Measurements from ENCODE around the gene HTRA2.

HTRA2 gene

GRCh38 chr2:74515981-74516633 is 13.6 kb upstream of the HTRA2 start:
- peak; percentile 84 for DNase-seq
- Mint-ChIP-seq H3K36me3 (peaks cover 9% of the 10 kb centered on the region), H3K27me3 (peaks cover 99% of the 10 kb centered on the region), H3K4me3 (peak overlapping the region; percentile 71), H3K4me1 (peaks cover 33% of the 10 kb centered on the region), H3K9me3 (no peaks in the 10 kb centered on the region), H3K27ac (peak overlapping the region; percentile 65)
- CTCF ChIA-PET, result no interaction called here

GRCh38 chr2:74516650-74517049 is 13.1 kb upstream of the HTRA2 start:
- Mint-ChIP-seq H3K4me1 (peaks cover 33% of the 10 kb centered on the region), H3K36me3 (peaks cover 9% of the 10 kb centered on the region), H3K27me3 (peaks cover 99% of the 10 kb centered on the region), H3K27ac (no peak overlapping the region), H3K4me3 (peak overlapping the region; percentile 71), H3K9me3 (no peaks in the 10 kb centered on the region)
- CTCF ChIA-PET, result no interaction called here
- no peak for DNase-seq

- peaks cover 63% of the 10 kb centered on the region for H3K27me3 Mint-ChIP-seq
- H3K36me3 Mint-ChIP-seq, result peaks cover 22% of the 10 kb centered on the region
- DNase-seq, result no peak
- no peak overlapping the region for H3K27ac Mint-ChIP-seq
- H3K4me3 Mint-ChIP-seq, result no peak overlapping the region
- CTCF ChIA-PET, result interaction anchor here (0.9 to 2.7 kb wide), 3 partner anchors 10 to 65 kb away, joined by 3 to 12 read pairs (median 3); no protein-coding TSS in a partner anchor
- H3K9me3 Mint-ChIP-seq, result no peaks in the 10 kb centered on the region
- H3K4me1 Mint-ChIP-seq, result peaks cover 23% of the 10 kb centered on the region
Measured at GRCh38 chr2:74522516-74522915, 7.2 kb upstream of the HTRA2 start.

GRCh38 chr2:74524005-74524404 is 5.7 kb upstream of the HTRA2 start:
- H3K27ac Mint-ChIP-seq, result no peak overlapping the region
- H3K9me3 Mint-ChIP-seq, result no peaks in the 10 kb centered on the region
- peaks cover 35% of the 10 kb centered on the region for H3K4me1 Mint-ChIP-seq
- CTCF ChIA-PET, result interaction anchor here (1.0 to 2.7 kb wide), 2 partner anchors 9 to 61 kb away, joined by 3 to 12 read pairs; no protein-coding TSS in a partner anchor
- peaks cover 48% of the 10 kb centered on the region for H3K27me3 Mint-ChIP-seq
- DNase-seq, result no peak
- peaks cover 34% of the 10 kb centered on the region for H3K36me3 Mint-ChIP-seq
- no peak overlapping the region for H3K4me3 Mint-ChIP-seq

GRCh38 chr2:74524955-74525716 is 4.6 kb upstream of the HTRA2 start:
- no peak overlapping the region for H3K4me3 Mint-ChIP-seq
- H3K27ac Mint-ChIP-seq, result no peak overlapping the region
- peaks cover 37% of the 10 kb centered on the region for H3K27me3 Mint-ChIP-seq
- DNase-seq, result no peak
- H3K36me3 Mint-ChIP-seq, result peaks cover 37% of the 10 kb centered on the region
- CTCF ChIA-PET, result no interaction called here
- peaks cover 37% of the 10 kb centered on the region for H3K4me1 Mint-ChIP-seq
- H3K9me3 Mint-ChIP-seq, result no peaks in the 10 kb centered on the region

GRCh38 chr2:74525717-74526648 is 3.8 kb upstream of the HTRA2 start, which contains the start of gene DQX1:
TSS of gene DQX1 (minus strand) at chr2:74526231. CDS start at chr2:74525729, 502 bp downstream.
- CTCF ChIA-PET, result no interaction called here
- Mint-ChIP-seq H3K9me3 (no peaks in the 10 kb centered on the region), H3K27ac (peak within 1 kb of the TSS; percentile 12), H3K36me3 (peaks cover 41% of the 10 kb centered on the region), H3K4me1 (peaks cover 43% of the 10 kb centered on the region), H3K27me3 (peaks cover 29% of the 10 kb centered on the region), H3K4me3 (no peak within 1 kb of the TSS)
- peak; percentile 46 for DNase-seq

GRCh38 chr2:74526649-74527230 is 3.0 kb upstream of the HTRA2 start:
- DNase-seq, result no peak
- CTCF ChIA-PET, result interaction anchor here (1.0 kb wide), 1 partner anchor 70 kb away, joined by 3 read pairs; no protein-coding TSS in a partner anchor
- peaks cover 50% of the 10 kb centered on the region for H3K4me1 Mint-ChIP-seq
- no peaks in the 10 kb centered on the region for H3K9me3 Mint-ChIP-seq
- peaks cover 42% of the 10 kb centered on the region for H3K36me3 Mint-ChIP-seq
- H3K27me3 Mint-ChIP-seq, result peaks cover 21% of the 10 kb centered on the region
- H3K27ac Mint-ChIP-seq, result no peak overlapping the region
- no peak overlapping the region for H3K4me3 Mint-ChIP-seq

- H3K36me3 Mint-ChIP-seq, result peaks cover 51% of the 10 kb centered on the region
Measured at GRCh38 chr2:74527741-74528140, 2.0 kb upstream of the HTRA2 start.

GRCh38 chr2:74528600-74529356 is 955 bp upstream of the HTRA2 start:
- DNase-seq, result no peak
- Mint-ChIP-seq H3K9me3 (no peaks in the 10 kb centered on the region), H3K36me3 (peaks cover 53% of the 10 kb centered on the region), H3K27me3 (peaks cover 4% of the 10 kb centered on the region), H3K4me3 (peak overlapping the region; percentile 96), H3K4me1 (peaks cover 51% of the 10 kb centered on the region), H3K27ac (peak overlapping the region; percentile 94)
- CTCF ChIA-PET, result interaction anchor here (1.0 to 5.8 kb wide), 5 partner anchors 18 to 60 kb away, joined by 3 to 86 read pairs (median 7); partner anchors contain the start of genes CCDC142 and TTC31

More at GRCh38 chr2:74527741-74528140, 2.0 kb upstream of the HTRA2 start:
- Mint-ChIP-seq H3K9me3 (no peaks in the 10 kb centered on the region), H3K4me3 (peak overlapping the region; percentile 96), H3K27ac (no peak overlapping the region), H3K27me3 (peaks cover 11% of the 10 kb centered on the region), H3K4me1 (peaks cover 56% of the 10 kb centered on the region)
- DNase-seq, result no peak
- CTCF ChIA-PET, result interaction anchor here (1.0 to 1.9 kb wide), 2 partner anchors 59 to 71 kb away, joined by 3 to 7 read pairs; no protein-coding TSS in a partner anchor

GRCh38 chr2:74530239-74531187 is 780 bp downstream of the HTRA2 start:
- Mint-ChIP-seq H3K27me3 (no peaks in the 10 kb centered on the region), H3K27ac (peak overlapping the region; percentile 94), H3K9me3 (no peaks in the 10 kb centered on the region), H3K36me3 (peaks cover 52% of the 10 kb centered on the region), H3K4me1 (peaks cover 51% of the 10 kb centered on the region), H3K4me3 (peak overlapping the region; percentile 96)
- peak; percentile 66 for DNase-seq
- CTCF ChIA-PET, result interaction anchor here (0.8 to 5.8 kb wide), 13 partner anchors 9 to 281 kb away, joined by 3 to 104 read pairs (median 4); partner anchors contain the start of genes CCDC142 and TTC31

GRCh38 chr2:74531666-74532065 is 1.9 kb downstream of the HTRA2 start:
- DNase-seq, result no peak
- H3K4me3 Mint-ChIP-seq, result peak overlapping the region; percentile 96
- H3K27ac Mint-ChIP-seq, result peak overlapping the region; percentile 8
- peaks cover 44% of the 10 kb centered on the region for H3K4me1 Mint-ChIP-seq
- peaks cover 6% of the 10 kb centered on the region for H3K27me3 Mint-ChIP-seq
- peaks cover 42% of the 10 kb centered on the region for H3K36me3 Mint-ChIP-seq
- no peaks in the 10 kb centered on the region for H3K9me3 Mint-ChIP-seq
- CTCF ChIA-PET, result interaction anchor here (0.5 to 5.8 kb wide), 36 partner anchors 9 to 712 kb away, joined by 3 to 104 read pairs (median 4); partner anchors contain the start of genes C2orf81, CCDC142, MRPL53 and TTC31

- CTCF ChIA-PET, result interaction anchor here (0.5 to 5.8 kb wide), 34 partner anchors 8 to 713 kb away, joined by 3 to 104 read pairs (median 4); partner anchors contain the start of genes C2orf81, CCDC142, MRPL53 and TTC31
- H3K9me3 Mint-ChIP-seq, result no peaks in the 10 kb centered on the region
- H3K4me1 Mint-ChIP-seq, result peaks cover 39% of the 10 kb centered on the region
- H3K27me3 Mint-ChIP-seq, result peaks cover 11% of the 10 kb centered on the region
- peak overlapping the region; percentile 8 for H3K27ac Mint-ChIP-seq
- peaks cover 37% of the 10 kb centered on the region for H3K36me3 Mint-ChIP-seq
- no peak for DNase-seq
- H3K4me3 Mint-ChIP-seq, result peak overlapping the region; percentile 42
Measured at GRCh38 chr2:74532222-74532621, 2.5 kb downstream of the HTRA2 start.
